ENCODE results near the gene CNTNAP4.

The CNTNAP4 gene

GRCh38 chr16:76378020-76378419 lies 100.8 kb downstream of the CNTNAP4 start:
- H3F3A ChIP-seq (ENCODE audit: control insufficient read depth, insufficient read depth) = no peaks in the 10 kb centered on the region
- no peaks in the 10 kb centered on the region for H3K36me3 ChIP-seq (ENCODE audit: control insufficient read depth, low read length)
- TF ChIP-seq EZH2phosphoT487 (IDR thresholded peaks at IDR 0.05; ENCODE audit: borderline replicate concordance, low read length) (no peak), CTCF (IDR thresholded peaks at IDR 0.05; ENCODE audit: low read depth, low read length, poor library complexity, severe bottlenecking) (no peak)
- no peak overlapping the region for H3K4me3 ChIP-seq (ENCODE audit: low read length)
- no peaks in the 10 kb centered on the region for H3K9me3 ChIP-seq (ENCODE audit: control insufficient read depth, insufficient read depth, low read length)
- no peaks in the 10 kb centered on the region for H3K79me2 ChIP-seq (ENCODE audit: control insufficient read depth, low read length)
- H4K20me1 ChIP-seq (ENCODE audit: control insufficient read depth, insufficient read depth, low read depth, low read length) = no peaks in the 10 kb centered on the region
- H3K9me2 ChIP-seq (replicated peaks; ENCODE audit: control insufficient read depth, low read length) = no peaks in the 10 kb centered on the region
- H3K27me3 ChIP-seq (ENCODE audit: control insufficient read depth, low read length) = no peaks in the 10 kb centered on the region
- H3K4me1 ChIP-seq (ENCODE audit: control insufficient read depth, low read length) = no peaks in the 10 kb centered on the region
- H3K27ac ChIP-seq (ENCODE audit: low read depth, low read length) = no peak overlapping the region
- no peak overlapping the region for H3K4me2 ChIP-seq (ENCODE audit: low read length)

GRCh38 chr16:76381096-76381495 lies 103.9 kb downstream of the CNTNAP4 start:
- H3K79me2 ChIP-seq (ENCODE audit: control insufficient read depth, low read length) = no peaks in the 10 kb centered on the region
- no peak overlapping the region for H3K4me3 ChIP-seq (ENCODE audit: low read length)
- H3K27me3 ChIP-seq (ENCODE audit: control insufficient read depth, low read length) = no peaks in the 10 kb centered on the region
- no peak for TF ChIP-seq EZH2phosphoT487 (IDR thresholded peaks at IDR 0.05; ENCODE audit: borderline replicate concordance, low read length)
- TF ChIP-seq CTCF (IDR thresholded peaks at IDR 0.05; ENCODE audit: low read depth, low read length, poor library complexity, severe bottlenecking) = no peak
- no peak overlapping the region for H3K27ac ChIP-seq (ENCODE audit: low read depth, low read length)
- no peaks in the 10 kb centered on the region for H3K9me3 ChIP-seq (ENCODE audit: control insufficient read depth, insufficient read depth, low read length)
- H3K36me3 ChIP-seq (ENCODE audit: control insufficient read depth, low read length) = no peaks in the 10 kb centered on the region
- no peaks in the 10 kb centered on the region for H3K9me2 ChIP-seq (replicated peaks; ENCODE audit: control insufficient read depth, low read length)
- H4K20me1 ChIP-seq (ENCODE audit: control insufficient read depth, insufficient read depth, low read depth, low read length) = no peaks in the 10 kb centered on the region
- H3F3A ChIP-seq (ENCODE audit: control insufficient read depth, insufficient read depth) = no peaks in the 10 kb centered on the region
- no peaks in the 10 kb centered on the region for H3K4me1 ChIP-seq (ENCODE audit: control insufficient read depth, low read length)
- no peak overlapping the region for H3K4me2 ChIP-seq (ENCODE audit: low read length)

- H3K4me3 ChIP-seq (ENCODE audit: low read length) = no peak overlapping the region
Observed at GRCh38 chr16:76385601-76386230, 108.5 kb downstream of the CNTNAP4 start.

More at GRCh38 chr16:76385601-76386230, 108.5 kb downstream of the CNTNAP4 start:
- Histone ChIP-seq H3K36me3 (ENCODE audit: control insufficient read depth, low read length) (no peaks in the 10 kb centered on the region), H3K27ac (ENCODE audit: low read depth, low read length) (no peak overlapping the region), H3K4me2 (ENCODE audit: low read length) (no peak overlapping the region), H3K4me1 (ENCODE audit: control insufficient read depth, low read length) (no peaks in the 10 kb centered on the region), H3K9me3 (ENCODE audit: control insufficient read depth, insufficient read depth, low read length) (no peaks in the 10 kb centered on the region), H3K79me2 (ENCODE audit: control insufficient read depth, low read length) (no peaks in the 10 kb centered on the region), H3K27me3 (ENCODE audit: control insufficient read depth, low read length) (no peaks in the 10 kb centered on the region), H3F3A (ENCODE audit: control insufficient read depth, insufficient read depth) (no peaks in the 10 kb centered on the region), H3K9me2 (replicated peaks; ENCODE audit: control insufficient read depth, low read length) (no peaks in the 10 kb centered on the region), H4K20me1 (ENCODE audit: control insufficient read depth, insufficient read depth, low read depth, low read length) (no peaks in the 10 kb centered on the region)
- TF ChIP-seq CTCF (IDR thresholded peaks at IDR 0.05; ENCODE audit: low read depth, low read length, poor library complexity, severe bottlenecking) = no peak
- TF ChIP-seq EZH2phosphoT487 (IDR thresholded peaks at IDR 0.05; ENCODE audit: borderline replicate concordance, low read length) = no peak
